ENCODE measurements around the gene ACAP2. TPM values are rescaled to one million over a fixed set of nuclear protein-coding genes. Genes with fewer than 3 reads are reported as not detected.
"Not testable (repeated sequence)": the region's sequence is repeated elsewhere in the genome, so short reads cannot be mapped to it uniquely, and the experiment has no call there.

Gene ACAP2
- total RNA-seq, 2 donors from 2014 or later = 78.6 to 85.8 TPM

- Mint-ChIP-seq H3K36me3 (ENCODE audit: low read depth) (no peaks in the 10 kb centered on the region), H3K27ac (peak overlapping the region; percentile 6), H3K4me3 (peak overlapping the region; percentile 46), H3K4me1 (peaks cover 42% of the 10 kb centered on the region), H3K27me3 (no peaks in the 10 kb centered on the region)
- DNase-seq (no peak), ATAC-seq (no peak)
- no peaks in the 10 kb centered on the region for H3K9me3 ChIP-seq (ENCODE audit: control insufficient read depth, low read length, poor library complexity, severe bottlenecking)
Measured at GRCh38 chr3:195425849-195426248, 17.0 kb downstream of the ACAP2 start.

- Mint-ChIP-seq H3K4me1 (peaks cover 36% of the 10 kb centered on the region), H3K4me3 (no peak overlapping the region), H3K36me3 (ENCODE audit: low read depth) (no peaks in the 10 kb centered on the region), H3K27ac (no peak overlapping the region), H3K27me3 (no peaks in the 10 kb centered on the region)
- no peaks in the 10 kb centered on the region for H3K9me3 ChIP-seq (ENCODE audit: control insufficient read depth, low read length, poor library complexity, severe bottlenecking)
- DNase-seq (no peak), ATAC-seq (no peak)
Measured at GRCh38 chr3:195423818-195424217, 19.0 kb downstream of the ACAP2 start.

GRCh38 chr3:195421400-195421799, 21.4 kb downstream of the ACAP2 start:
- Mint-ChIP-seq H3K4me3 (no peak overlapping the region), H3K36me3 (ENCODE audit: low read depth) (peaks cover 3% of the 10 kb centered on the region), H3K27me3 (no peaks in the 10 kb centered on the region), H3K27ac (no peak overlapping the region), H3K4me1 (peaks cover 39% of the 10 kb centered on the region)
- ATAC-seq (no peak), DNase-seq (no peak)
- no peaks in the 10 kb centered on the region for H3K9me3 ChIP-seq (ENCODE audit: control insufficient read depth, low read length, poor library complexity, severe bottlenecking)

GRCh38 chr3:195416795-195417194, 26.0 kb downstream of the ACAP2 start:
- ATAC-seq (no peak), DNase-seq (no peak)
- no peaks in the 10 kb centered on the region for H3K9me3 ChIP-seq (ENCODE audit: control insufficient read depth, low read length, poor library complexity, severe bottlenecking)
- H3K27me3 Mint-ChIP-seq = no peaks in the 10 kb centered on the region
- peaks cover 3% of the 10 kb centered on the region for H3K36me3 Mint-ChIP-seq (ENCODE audit: low read depth)
- H3K4me3 Mint-ChIP-seq = no peak overlapping the region
- peak overlapping the region; percentile 24 for H3K27ac Mint-ChIP-seq
- H3K4me1 Mint-ChIP-seq = peaks cover 48% of the 10 kb centered on the region

DNA sequence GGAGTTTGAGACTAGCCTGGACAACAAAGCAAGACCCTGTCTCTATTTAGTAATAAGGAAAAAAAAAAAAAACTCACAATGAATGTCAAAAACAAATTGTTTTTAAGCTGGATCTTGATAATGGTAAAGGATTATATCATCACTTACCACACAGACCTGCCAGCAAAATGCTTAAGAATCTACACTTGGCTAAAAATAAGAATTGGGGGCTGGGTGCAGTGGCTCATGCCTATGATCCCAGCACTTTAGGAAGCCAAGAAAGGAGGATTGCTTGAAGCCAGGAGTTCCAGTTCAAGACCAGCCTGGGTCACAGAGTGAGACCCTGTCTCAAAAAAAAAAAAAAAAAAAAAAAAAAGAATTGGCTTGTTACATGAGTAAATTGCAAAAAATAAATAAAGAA, 31.0 kb downstream of the ACAP2 start:
- Mint-ChIP-seq H3K36me3 (ENCODE audit: low read depth) (peaks cover 6% of the 10 kb centered on the region), H3K27me3 (no peaks in the 10 kb centered on the region), H3K27ac (no peak overlapping the region), H3K4me1 (peaks cover 47% of the 10 kb centered on the region), H3K4me3 (no peak overlapping the region)
- H3K9me3 ChIP-seq (ENCODE audit: control insufficient read depth, low read length, poor library complexity, severe bottlenecking) = no peaks in the 10 kb centered on the region
- ATAC-seq (no peak), DNase-seq (no peak)

- Mint-ChIP-seq H3K27me3 (no peaks in the 10 kb centered on the region), H3K4me1 (peaks cover 50% of the 10 kb centered on the region), H3K36me3 (ENCODE audit: low read depth) (peaks cover 6% of the 10 kb centered on the region), H3K27ac (no peak overlapping the region), H3K4me3 (no peak overlapping the region)
- ATAC-seq (no peak), DNase-seq (no peak)
- no peaks in the 10 kb centered on the region for H3K9me3 ChIP-seq (ENCODE audit: control insufficient read depth, low read length, poor library complexity, severe bottlenecking)
Measured at GRCh38 chr3:195410546-195410945, 32.3 kb downstream of the ACAP2 start.

DNA sequence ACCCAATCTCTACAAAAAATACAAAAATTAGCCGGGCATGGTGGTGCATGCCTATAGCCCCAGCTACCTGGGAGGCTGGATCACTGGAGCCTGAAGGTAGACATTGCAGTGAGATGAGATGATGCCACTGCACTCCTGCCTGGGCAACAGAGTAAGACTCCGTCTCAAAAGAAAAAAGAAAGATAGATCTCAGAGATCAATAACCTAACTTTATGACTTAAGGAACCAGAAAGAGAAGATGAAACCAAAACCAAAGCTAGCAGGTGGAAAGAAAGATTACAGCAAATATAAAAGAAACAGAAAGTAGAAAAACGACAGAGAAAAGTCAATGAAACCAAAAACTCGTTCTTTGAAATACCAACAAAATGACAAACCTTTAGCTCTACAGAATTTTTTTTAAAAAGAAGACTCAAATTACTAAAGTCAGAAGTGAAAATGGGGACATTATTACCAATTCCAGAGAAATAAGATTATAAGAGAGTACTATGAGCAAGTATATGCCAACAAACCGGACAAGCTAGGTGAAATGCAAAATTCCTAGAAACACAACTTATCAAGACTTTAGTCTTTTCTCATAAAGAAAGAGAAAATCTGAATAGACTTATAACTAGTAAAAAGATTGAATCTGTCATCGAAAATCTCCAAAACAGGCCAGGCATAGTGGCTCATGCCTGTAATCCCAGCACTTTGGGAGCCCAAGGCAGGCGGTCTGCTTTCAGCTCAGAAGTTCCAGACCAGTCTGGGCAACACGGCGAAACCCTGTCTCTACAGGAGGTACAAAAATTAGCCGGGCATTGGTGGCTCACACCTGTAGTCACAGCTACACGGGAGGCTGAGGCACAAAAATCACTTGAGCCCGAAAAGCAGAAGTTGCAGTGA, 35.0 kb downstream of the ACAP2 start:
- H3K36me3 Mint-ChIP-seq (ENCODE audit: low read depth) = peaks cover 6% of the 10 kb centered on the region
- H3K27me3 Mint-ChIP-seq = no peaks in the 10 kb centered on the region
- peaks cover 33% of the 10 kb centered on the region for H3K4me1 Mint-ChIP-seq
- no peak overlapping the region for H3K4me3 Mint-ChIP-seq
- no peak overlapping the region for H3K27ac Mint-ChIP-seq
- ATAC-seq (no peak), DNase-seq (no peak)
- no peaks in the 10 kb centered on the region for H3K9me3 ChIP-seq (ENCODE audit: control insufficient read depth, low read length, poor library complexity, severe bottlenecking)

GRCh38 chr3:195405651-195406050, 37.2 kb downstream of the ACAP2 start:
- peaks cover 46% of the 10 kb centered on the region for H3K4me1 Mint-ChIP-seq
- DNase-seq (no peak), ATAC-seq (no peak)
- H3K36me3 Mint-ChIP-seq (ENCODE audit: low read depth) = peaks cover 6% of the 10 kb centered on the region
- no peaks in the 10 kb centered on the region for H3K27me3 Mint-ChIP-seq
- H3K27ac Mint-ChIP-seq = no peak overlapping the region
- H3K9me3 ChIP-seq (ENCODE audit: control insufficient read depth, low read length, poor library complexity, severe bottlenecking) = no peaks in the 10 kb centered on the region
- no peak overlapping the region for H3K4me3 Mint-ChIP-seq

- ATAC-seq (no peak), DNase-seq (no peak)
- Mint-ChIP-seq H3K4me3 (no peak overlapping the region), H3K4me1 (peaks cover 39% of the 10 kb centered on the region), H3K36me3 (ENCODE audit: low read depth) (peaks cover 3% of the 10 kb centered on the region), H3K27ac (no peak overlapping the region), H3K27me3 (no peaks in the 10 kb centered on the region)
- H3K9me3 ChIP-seq (ENCODE audit: control insufficient read depth, low read length, poor library complexity, severe bottlenecking) = no peaks in the 10 kb centered on the region
Measured at GRCh38 chr3:195403841-195404408, 38.9 kb downstream of the ACAP2 start.

DNA sequence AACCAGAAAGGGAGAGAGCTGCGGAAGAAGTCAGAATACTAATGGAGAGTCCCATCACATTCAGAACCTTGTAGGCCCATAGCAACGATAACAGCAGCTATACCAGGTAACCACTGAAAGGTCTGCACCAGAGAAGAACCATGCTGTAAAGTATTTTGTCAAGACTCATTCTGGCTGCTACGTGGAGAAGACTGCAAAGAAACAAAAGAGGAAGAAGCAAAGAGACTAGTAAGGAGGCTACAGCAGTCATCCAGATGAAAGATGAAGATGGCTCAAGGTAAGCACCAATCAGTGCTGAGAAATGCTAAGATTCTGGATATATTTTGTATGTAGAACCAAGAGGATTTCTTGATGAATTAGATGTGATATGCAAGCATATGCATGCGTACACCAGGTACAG, 39.6 kb downstream of the ACAP2 start:
- no peaks in the 10 kb centered on the region for H3K9me3 ChIP-seq (ENCODE audit: control insufficient read depth, low read length, poor library complexity, severe bottlenecking)
- Mint-ChIP-seq H3K4me3 (no peak overlapping the region), H3K36me3 (ENCODE audit: low read depth) (no peaks in the 10 kb centered on the region), H3K27ac (no peak overlapping the region), H3K4me1 (peaks cover 37% of the 10 kb centered on the region), H3K27me3 (no peaks in the 10 kb centered on the region)
- DNase-seq = no peak
- no peak for ATAC-seq

- Mint-ChIP-seq H3K4me1 (peaks cover 40% of the 10 kb centered on the region), H3K36me3 (ENCODE audit: low read depth) (no peaks in the 10 kb centered on the region), H3K4me3 (no peak overlapping the region), H3K27ac (no peak overlapping the region), H3K27me3 (no peaks in the 10 kb centered on the region)
- no peaks in the 10 kb centered on the region for H3K9me3 ChIP-seq (ENCODE audit: control insufficient read depth, low read length, poor library complexity, severe bottlenecking)
- DNase-seq = no peak
- no peak for ATAC-seq
Measured at GRCh38 chr3:195401943-195402342, 40.9 kb downstream of the ACAP2 start.

GRCh38 chr3:195398460-195398859, 44.4 kb downstream of the ACAP2 start:
- not testable (repeated sequence) for DNase-seq; H3K27ac Mint-ChIP-seq; H3K36me3 Mint-ChIP-seq (ENCODE audit: low read depth); H3K4me3 Mint-ChIP-seq; H3K27me3 Mint-ChIP-seq; H3K9me3 ChIP-seq (ENCODE audit: control insufficient read depth, low read length, poor library complexity, severe bottlenecking); ATAC-seq
- peaks cover 39% of the 10 kb centered on the region for H3K4me1 Mint-ChIP-seq

DNA sequence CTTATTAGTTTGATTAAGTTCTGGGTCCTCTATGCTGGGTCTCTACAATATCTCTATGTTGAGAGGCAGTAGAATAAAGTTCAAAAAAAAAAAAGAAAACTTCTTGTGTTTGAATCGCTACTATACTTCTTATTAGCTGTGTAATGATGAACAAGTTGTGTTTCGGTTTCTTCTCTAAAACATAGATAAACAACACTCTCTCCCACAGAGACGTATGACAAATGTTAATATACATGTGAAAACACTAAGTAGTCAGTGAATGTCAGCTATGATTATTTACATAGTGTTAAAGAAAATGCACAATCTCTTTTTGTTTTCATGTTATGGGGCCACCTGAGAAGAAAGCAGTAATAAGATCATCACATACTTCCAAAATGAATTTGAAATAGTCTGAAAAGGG, 45.3 kb downstream of the ACAP2 start:
- Mint-ChIP-seq H3K27ac (no peak overlapping the region), H3K4me1 (peaks cover 43% of the 10 kb centered on the region), H3K27me3 (no peaks in the 10 kb centered on the region), H3K36me3 (ENCODE audit: low read depth) (no peaks in the 10 kb centered on the region), H3K4me3 (peak overlapping the region; percentile 33)
- DNase-seq (no peak), ATAC-seq (no peak)
- H3K9me3 ChIP-seq (ENCODE audit: control insufficient read depth, low read length, poor library complexity, severe bottlenecking) = no peaks in the 10 kb centered on the region
